Measurements from ENCODE around the gene TRAPPC10. TPM values are rescaled to one million over a fixed set of nuclear protein-coding genes. Genes with fewer than 3 reads are reported as not detected.

The TRAPPC10 gene
- total and polyA plus RNA-seq, 9 of the 15 experiments (the other 6 are each of a cell fraction or from before 2014, with no cell fraction given) = 1.1 to 33.8 (median 24.3) TPM

DNA sequence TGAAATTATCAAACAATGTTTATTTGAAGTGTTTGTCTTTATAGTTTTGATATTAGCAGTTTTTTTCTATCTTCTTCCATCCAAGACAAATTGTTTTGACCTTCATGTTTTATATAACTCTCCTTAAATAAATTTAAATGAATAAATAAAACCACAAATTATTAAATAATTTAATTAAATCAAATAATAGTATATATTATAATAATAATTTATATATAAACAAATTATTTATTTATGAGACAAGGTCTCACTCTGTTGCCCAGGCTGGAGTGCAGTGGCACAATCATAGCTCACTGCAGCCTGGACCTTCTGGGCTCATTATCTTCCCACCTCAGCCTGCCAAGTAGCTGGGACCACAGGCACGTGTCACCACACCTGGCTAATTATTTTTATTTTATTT, 82.7 kb downstream of the TRAPPC10 start:
- BruUV-seq (replicated peaks) = no TSS peak
- ChIA-PET CTCF (ENCODE audit: low intra/inter-chr PET ratio) (no interaction called here), POLR2A (interaction anchor here (0.7 kb wide), 1 partner anchor 142 kb away, joined by 3 read pairs; no protein-coding TSS in a partner anchor)
- H3K4me1 ChIP-seq (replicated peaks in 1 of 2; ENCODE audit: control insufficient read depth in 2 of 2, insufficient read depth in 2 of 2, low read length in 2 of 2) = no peaks in the 10 kb centered on the region
- no peaks in the 10 kb centered on the region for H4K20me1 ChIP-seq (replicated peaks; ENCODE audit: control insufficient read depth, insufficient read depth, low read length)
- H3K36me3 ChIP-seq (ENCODE audit: control insufficient read depth, insufficient read depth, low read length) = peaks cover 41% of the 10 kb centered on the region; the same call in 2 of the 3 replicates
- H3K27me3 ChIP-seq (ENCODE audit: control insufficient read depth in 2 of 2, insufficient read depth in 2 of 2, low read length in 2 of 2) = no peaks in the 10 kb centered on the region
- no peaks in the 10 kb centered on the region for H3K79me2 ChIP-seq (ENCODE audit: control insufficient read depth, insufficient read depth, low read length)
- ATAC-seq (no peak), FAIRE-seq (no peak), DNase-seq (ENCODE audit: extremely low read depth in 1 of 4, low spot score in 3 of 4) (no peak)
- H3K4me2 ChIP-seq (ENCODE audit: insufficient read depth, low read length) = no peak overlapping the region
- no peak overlapping the region for H2AFZ ChIP-seq (ENCODE audit: low read depth, low read length)
- no peak overlapping the region for H3K27ac ChIP-seq (ENCODE audit: extremely low read depth, low read depth, low read length)
- whole genome bisulfite sequencing (ENCODE audit: insufficient coverage, low coverage, missing lambda C conversion rate) = 92% methylated on average over 1 of the region's 1 CpG
- no peak overlapping the region for H3K4me3 ChIP-seq
- no peaks in the 10 kb centered on the region for H3K9me3 ChIP-seq (replicated peaks; ENCODE audit: control insufficient read depth, insufficient read depth, low read depth, low read length)
- intact Hi-C loops (cut with micrococcal nuclease) (no loop called here), in situ Hi-C loops (cut with MboI) (no loop called here)
- H3K9me1 ChIP-seq (ENCODE audit: control insufficient read depth, insufficient read depth, low read length) = no peaks in the 10 kb centered on the region
- H3K9ac ChIP-seq (ENCODE audit: insufficient read depth in 1 of 2, low read depth in 2 of 2, low read length in 2 of 2) = no peak overlapping the region
- TF ChIP-seq, protein P1, sequence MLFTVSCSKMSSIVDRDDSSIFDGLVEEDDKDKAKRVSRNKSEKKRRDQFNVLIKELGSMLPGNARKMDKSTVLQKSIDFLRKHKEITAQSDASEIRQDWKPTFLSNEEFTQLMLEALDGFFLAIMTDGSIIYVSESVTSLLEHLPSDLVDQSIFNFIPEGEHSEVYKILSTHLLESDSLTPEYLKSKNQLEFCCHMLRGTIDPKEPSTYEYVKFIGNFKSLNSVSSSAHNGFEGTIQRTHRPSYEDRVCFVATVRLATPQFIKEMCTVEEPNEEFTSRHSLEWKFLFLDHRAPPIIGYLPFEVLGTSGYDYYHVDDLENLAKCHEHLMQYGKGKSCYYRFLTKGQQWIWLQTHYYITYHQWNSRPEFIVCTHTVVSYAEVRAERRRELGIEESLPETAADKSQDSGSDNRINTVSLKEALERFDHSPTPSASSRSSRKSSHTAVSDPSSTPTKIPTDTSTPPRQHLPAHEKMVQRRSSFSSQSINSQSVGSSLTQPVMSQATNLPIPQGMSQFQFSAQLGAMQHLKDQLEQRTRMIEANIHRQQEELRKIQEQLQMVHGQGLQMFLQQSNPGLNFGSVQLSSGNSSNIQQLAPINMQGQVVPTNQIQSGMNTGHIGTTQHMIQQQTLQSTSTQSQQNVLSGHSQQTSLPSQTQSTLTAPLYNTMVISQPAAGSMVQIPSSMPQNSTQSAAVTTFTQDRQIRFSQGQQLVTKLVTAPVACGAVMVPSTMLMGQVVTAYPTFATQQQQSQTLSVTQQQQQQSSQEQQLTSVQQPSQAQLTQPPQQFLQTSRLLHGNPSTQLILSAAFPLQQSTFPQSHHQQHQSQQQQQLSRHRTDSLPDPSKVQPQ (CRISPR knock-in tag; IDR thresholded peaks at IDR 0.05; ENCODE audit: borderline replicate concordance) = no peak
- TF ChIP-seq KLF16 (IDR thresholded peaks at IDR 0.05) (no peak), ZNF232 (CRISPR knock-in tag; IDR thresholded peaks at IDR 0.05) (no peak), CHD4 (IDR thresholded peaks at IDR 0.05; ENCODE audit: insufficient read depth, insufficient replicate concordance, low read depth, low read length, poor library complexity, severe bottlenecking) (no peak), PTRF (tag; IDR thresholded peaks at IDR 0.05) (no peak), POLR2G (IDR thresholded peaks at IDR 0.05; ENCODE audit: low read depth, low read length) (no peak), ZNF217 (CRISPR knock-in tag; IDR thresholded peaks at IDR 0.05) (no peak)
- TF ChIP-seq, protein P2, sequence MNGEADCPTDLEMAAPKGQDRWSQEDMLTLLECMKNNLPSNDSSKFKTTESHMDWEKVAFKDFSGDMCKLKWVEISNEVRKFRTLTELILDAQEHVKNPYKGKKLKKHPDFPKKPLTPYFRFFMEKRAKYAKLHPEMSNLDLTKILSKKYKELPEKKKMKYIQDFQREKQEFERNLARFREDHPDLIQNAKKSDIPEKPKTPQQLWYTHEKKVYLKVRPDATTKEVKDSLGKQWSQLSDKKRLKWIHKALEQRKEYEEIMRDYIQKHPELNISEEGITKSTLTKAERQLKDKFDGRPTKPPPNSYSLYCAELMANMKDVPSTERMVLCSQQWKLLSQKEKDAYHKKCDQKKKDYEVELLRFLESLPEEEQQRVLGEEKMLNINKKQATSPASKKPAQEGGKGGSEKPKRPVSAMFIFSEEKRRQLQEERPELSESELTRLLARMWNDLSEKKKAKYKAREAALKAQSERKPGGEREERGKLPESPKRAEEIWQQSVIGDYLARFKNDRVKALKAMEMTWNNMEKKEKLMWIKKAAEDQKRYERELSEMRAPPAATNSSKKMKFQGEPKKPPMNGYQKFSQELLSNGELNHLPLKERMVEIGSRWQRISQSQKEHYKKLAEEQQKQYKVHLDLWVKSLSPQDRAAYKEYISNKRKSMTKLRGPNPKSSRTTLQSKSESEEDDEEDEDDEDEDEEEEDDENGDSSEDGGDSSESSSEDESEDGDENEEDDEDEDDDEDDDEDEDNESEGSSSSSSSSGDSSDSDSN (IDR thresholded peaks at IDR 0.05; ENCODE audit: borderline replicate concordance in 1 of 2, low read depth in 2 of 2, low read length in 2 of 2) = no peak
- TF ChIP-seq, protein P3, sequence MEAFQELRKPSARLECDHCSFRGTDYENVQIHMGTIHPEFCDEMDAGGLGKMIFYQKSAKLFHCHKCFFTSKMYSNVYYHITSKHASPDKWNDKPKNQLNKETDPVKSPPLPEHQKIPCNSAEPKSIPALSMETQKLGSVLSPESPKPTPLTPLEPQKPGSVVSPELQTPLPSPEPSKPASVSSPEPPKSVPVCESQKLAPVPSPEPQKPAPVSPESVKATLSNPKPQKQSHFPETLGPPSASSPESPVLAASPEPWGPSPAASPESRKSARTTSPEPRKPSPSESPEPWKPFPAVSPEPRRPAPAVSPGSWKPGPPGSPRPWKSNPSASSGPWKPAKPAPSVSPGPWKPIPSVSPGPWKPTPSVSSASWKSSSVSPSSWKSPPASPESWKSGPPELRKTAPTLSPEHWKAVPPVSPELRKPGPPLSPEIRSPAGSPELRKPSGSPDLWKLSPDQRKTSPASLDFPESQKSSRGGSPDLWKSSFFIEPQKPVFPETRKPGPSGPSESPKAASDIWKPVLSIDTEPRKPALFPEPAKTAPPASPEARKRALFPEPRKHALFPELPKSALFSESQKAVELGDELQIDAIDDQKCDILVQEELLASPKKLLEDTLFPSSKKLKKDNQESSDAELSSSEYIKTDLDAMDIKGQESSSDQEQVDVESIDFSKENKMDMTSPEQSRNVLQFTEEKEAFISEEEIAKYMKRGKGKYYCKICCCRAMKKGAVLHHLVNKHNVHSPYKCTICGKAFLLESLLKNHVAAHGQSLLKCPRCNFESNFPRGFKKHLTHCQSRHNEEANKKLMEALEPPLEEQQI (IDR thresholded peaks at IDR 0.05) = no peak
- TF ChIP-seq, protein P4, sequence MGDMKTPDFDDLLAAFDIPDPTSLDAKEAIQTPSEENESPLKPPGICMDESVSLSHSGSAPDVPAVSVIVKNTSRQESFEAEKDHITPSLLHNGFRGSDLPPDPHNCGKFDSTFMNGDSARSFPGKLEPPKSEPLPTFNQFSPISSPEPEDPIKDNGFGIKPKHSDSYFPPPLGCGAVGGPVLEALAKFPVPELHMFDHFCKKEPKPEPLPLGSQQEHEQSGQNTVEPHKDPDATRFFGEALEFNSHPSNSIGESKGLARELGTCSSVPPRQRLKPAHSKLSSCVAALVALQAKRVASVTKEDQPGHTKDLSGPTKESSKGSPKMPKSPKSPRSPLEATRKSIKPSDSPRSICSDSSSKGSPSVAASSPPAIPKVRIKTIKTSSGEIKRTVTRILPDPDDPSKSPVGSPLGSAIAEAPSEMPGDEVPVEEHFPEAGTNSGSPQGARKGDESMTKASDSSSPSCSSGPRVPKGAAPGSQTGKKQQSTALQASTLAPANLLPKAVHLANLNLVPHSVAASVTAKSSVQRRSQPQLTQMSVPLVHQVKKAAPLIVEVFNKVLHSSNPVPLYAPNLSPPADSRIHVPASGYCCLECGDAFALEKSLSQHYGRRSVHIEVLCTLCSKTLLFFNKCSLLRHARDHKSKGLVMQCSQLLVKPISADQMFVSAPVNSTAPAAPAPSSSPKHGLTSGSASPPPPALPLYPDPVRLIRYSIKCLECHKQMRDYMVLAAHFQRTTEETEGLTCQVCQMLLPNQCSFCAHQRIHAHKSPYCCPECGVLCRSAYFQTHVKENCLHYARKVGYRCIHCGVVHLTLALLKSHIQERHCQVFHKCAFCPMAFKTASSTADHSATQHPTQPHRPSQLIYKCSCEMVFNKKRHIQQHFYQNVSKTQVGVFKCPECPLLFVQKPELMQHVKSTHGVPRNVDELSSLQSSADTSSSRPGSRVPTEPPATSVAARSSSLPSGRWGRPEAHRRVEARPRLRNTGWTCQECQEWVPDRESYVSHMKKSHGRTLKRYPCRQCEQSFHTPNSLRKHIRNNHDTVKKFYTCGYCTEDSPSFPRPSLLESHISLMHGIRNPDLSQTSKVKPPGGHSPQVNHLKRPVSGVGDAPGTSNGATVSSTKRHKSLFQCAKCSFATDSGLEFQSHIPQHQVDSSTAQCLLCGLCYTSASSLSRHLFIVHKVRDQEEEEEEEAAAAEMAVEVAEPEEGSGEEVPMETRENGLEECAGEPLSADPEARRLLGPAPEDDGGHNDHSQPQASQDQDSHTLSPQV (IDR thresholded peaks at IDR 0.05) = no peak

All from K562 (cell line).